HTR-8/SVneo (cell line): ENCODE data around the gene XAGE1B.
"Not testable (repeated sequence)": the region's sequence is repeated elsewhere in the genome, so short reads cannot be mapped to it uniquely, and the experiment has no call there.

ENCODE experiments used
- DNase-seq: peaks from one replicate; pipeline ENCODE4 v3.0.0; 2011; ENCODE audit warnings: low spot score, mixed read lengths; ENCODE audit not compliant: insufficient read length
- FAIRE-seq: peaks from 2 replicates; lab custom pipeline; 2011; peaks lifted over from hg19 to GRCh38; lab: Jason Lieb, UNC

Gene XAGE1B

GRCh38 chrX:52516987-52517325, at the start of gene XAGE1B:
Gene XAGE1B (minus strand): TSS chrX:52517063. CDS start chrX:52515527, 1,536 bp downstream.
- not testable (repeated sequence) for FAIRE-seq, DNase-seq

GRCh38 chrX:52563105-52563504, 46.2 kb upstream of the XAGE1B start:
- FAIRE-seq = no peak
- DNase-seq = no peak

GRCh38 chrX:52558140-52558539, 41.3 kb upstream of the XAGE1B start:
- no peak for DNase-seq
- no peak for FAIRE-seq

- no peak for DNase-seq
These were observed 39.9 kb upstream of the XAGE1B start for GRCh38 chrX:52556741-52557140.

GRCh38 chrX:52553995-52554642, 37.3 kb upstream of the XAGE1B start:
- FAIRE-seq (no peak), DNase-seq (no peak)

More at GRCh38 chrX:52556741-52557140, 39.9 kb upstream of the XAGE1B start:
- no peak for FAIRE-seq

- not testable (repeated sequence) for FAIRE-seq, DNase-seq
These were observed 31.9 kb upstream of the XAGE1B start for GRCh38 chrX:52548769-52549168.

GRCh38 chrX:52544147-52544840, 27.4 kb upstream of the XAGE1B start:
- DNase-seq (no peak), FAIRE-seq (no peak)

GRCh38 chrX:52542311-52542710, 25.4 kb upstream of the XAGE1B start:
- FAIRE-seq (no peak), DNase-seq (no peak)

GRCh38 chrX:52541051-52541450, 24.2 kb upstream of the XAGE1B start:
- not testable (repeated sequence) for FAIRE-seq, DNase-seq

- FAIRE-seq, DNase-seq: not testable (repeated sequence)
These were observed 515 bp downstream of the XAGE1B start for GRCh38 chrX:52516110-52516986.

- FAIRE-seq, DNase-seq: not testable (repeated sequence)
These were observed 5.7 kb downstream of the XAGE1B start for GRCh38 chrX:52511126-52511525.

- DNase-seq (no peak), FAIRE-seq (no peak)
These were observed 6.9 kb downstream of the XAGE1B start for GRCh38 chrX:52509916-52510315.

GRCh38 chrX:52507331-52507730, 9.5 kb downstream of the XAGE1B start:
- FAIRE-seq = no peak
- no peak for DNase-seq

GRCh38 chrX:52504551-52504950, 12.3 kb downstream of the XAGE1B start:
- DNase-seq (no peak), FAIRE-seq (no peak)

- not testable (repeated sequence) for FAIRE-seq, DNase-seq
These were observed 15.5 kb downstream of the XAGE1B start for GRCh38 chrX:52501362-52501761.

- not testable (repeated sequence) for FAIRE-seq
These were observed 20.5 kb downstream of the XAGE1B start for GRCh38 chrX:52496419-52496772.

GRCh38 chrX:52495545-52496418, 21.1 kb downstream of the XAGE1B start, which contains the start of gene XAGE1A:
Gene XAGE1A (plus strand): TSS chrX:52495808. CDS start chrX:52497362, 1,554 bp downstream.
- DNase-seq, FAIRE-seq: not testable (repeated sequence)

More at GRCh38 chrX:52496419-52496772, 20.5 kb downstream of the XAGE1B start:
- DNase-seq = not testable (repeated sequence)

- not testable (repeated sequence) for DNase-seq, FAIRE-seq
These were observed 45.6 kb downstream of the XAGE1B start for GRCh38 chrX:52471301-52471700.
